GM21723 (cell line): ENCODE data around the gene CCR3.

Source experiments
- ATAC-seq: cut with Tn5 transposase; IDR thresholded peaks from one replicate; pipeline ENCODE4 v1.9.1; 2021; ENCODE audit warnings: mild to moderate bottlenecking, moderate library complexity; ENCODE audit not compliant: unreplicated experiment

The CCR3 gene

GRCh38 chr3:46270474-46270873 lies 28.2 kb downstream of the CCR3 start:
- ATAC-seq: no peak

GRCh38 chr3:46271209-46271745 lies 29.0 kb downstream of the CCR3 start:
- ATAC-seq: no peak

- ATAC-seq: no peak
Observed at GRCh38 chr3:46272028-46272451, 29.8 kb downstream of the CCR3 start.

DNA sequence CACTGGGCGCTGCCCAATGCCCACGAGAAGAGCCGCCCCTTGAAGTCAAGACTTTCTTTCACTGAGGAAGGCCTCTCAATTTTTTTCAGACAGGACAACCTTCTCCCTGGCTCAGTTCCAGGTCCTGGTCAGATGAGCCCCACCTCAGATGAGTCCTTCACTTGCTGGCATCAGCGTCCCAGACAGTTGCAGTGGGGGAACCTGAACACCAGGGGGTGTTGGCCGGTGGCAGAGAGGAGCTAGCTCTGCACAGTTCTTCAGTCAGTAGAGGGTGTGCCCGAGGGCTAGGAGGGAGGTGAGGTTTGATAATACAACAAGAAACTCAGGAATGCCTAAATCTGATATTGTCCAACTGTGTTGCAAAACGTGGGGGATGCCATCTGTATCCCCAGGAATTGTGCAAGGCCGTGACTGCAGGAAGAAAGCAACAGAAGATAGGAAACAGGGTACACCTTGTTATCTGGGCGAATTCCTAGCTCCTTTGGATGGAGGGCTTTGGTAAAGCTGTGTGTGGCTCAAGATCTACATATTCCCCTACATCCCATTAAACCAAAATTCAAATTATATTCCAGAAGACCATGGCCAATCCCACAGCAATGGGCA lies 34.3 kb downstream of the CCR3 start:
- ATAC-seq: peak; percentile 71

DNA sequence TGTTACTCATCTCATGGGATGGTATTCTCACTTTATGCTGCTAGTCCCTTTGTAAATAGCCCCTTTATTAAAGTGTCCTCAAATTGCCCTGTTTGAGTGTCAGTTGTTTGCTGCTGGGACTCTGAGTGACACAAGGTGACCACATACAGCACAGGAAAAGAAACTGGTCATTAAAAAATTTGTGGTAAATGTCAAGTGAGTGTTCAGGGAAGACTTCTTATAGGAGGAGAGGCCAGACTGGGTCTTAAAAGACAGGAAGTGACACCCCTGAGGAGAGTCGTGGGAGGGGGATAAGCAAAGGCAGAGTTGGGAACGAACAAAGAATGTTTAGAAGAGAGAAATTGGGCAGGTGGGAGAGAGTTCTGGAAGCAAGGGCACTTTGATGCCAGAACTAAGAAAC lies 35.2 kb downstream of the CCR3 start:
- no peak for ATAC-seq

- ATAC-seq: no peak
Observed at GRCh38 chr3:46278816-46279672, 36.8 kb downstream of the CCR3 start.

GRCh38 chr3:46280105-46280797 lies 38.0 kb downstream of the CCR3 start:
- ATAC-seq: no peak

- ATAC-seq: no peak
Observed at GRCh38 chr3:46281551-46281950, 39.3 kb downstream of the CCR3 start.

DNA sequence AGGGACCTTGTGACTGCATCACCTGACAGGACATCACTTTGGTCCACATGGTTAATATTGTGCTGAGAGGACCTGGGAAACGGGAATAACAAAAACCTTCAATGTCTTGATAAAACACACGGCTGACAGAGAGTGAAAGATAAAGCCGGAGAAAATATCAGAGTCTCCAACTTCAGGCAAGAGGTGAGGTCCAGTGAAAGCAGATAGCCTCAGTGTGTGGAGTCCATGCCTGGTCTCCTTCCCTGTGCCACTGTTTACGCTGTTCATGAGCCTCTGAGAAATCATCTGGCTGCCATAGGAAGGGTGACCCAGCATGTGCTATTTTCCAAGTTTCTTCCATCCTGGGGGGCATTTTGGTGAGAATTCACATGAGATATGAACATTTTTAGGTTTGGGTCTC lies 39.8 kb downstream of the CCR3 start:
- ATAC-seq: no peak

- ATAC-seq: no peak
Observed at GRCh38 chr3:46282696-46283095, 40.4 kb downstream of the CCR3 start.

GRCh38 chr3:46283881-46284450 lies 41.7 kb downstream of the CCR3 start:
- ATAC-seq: no peak

DNA sequence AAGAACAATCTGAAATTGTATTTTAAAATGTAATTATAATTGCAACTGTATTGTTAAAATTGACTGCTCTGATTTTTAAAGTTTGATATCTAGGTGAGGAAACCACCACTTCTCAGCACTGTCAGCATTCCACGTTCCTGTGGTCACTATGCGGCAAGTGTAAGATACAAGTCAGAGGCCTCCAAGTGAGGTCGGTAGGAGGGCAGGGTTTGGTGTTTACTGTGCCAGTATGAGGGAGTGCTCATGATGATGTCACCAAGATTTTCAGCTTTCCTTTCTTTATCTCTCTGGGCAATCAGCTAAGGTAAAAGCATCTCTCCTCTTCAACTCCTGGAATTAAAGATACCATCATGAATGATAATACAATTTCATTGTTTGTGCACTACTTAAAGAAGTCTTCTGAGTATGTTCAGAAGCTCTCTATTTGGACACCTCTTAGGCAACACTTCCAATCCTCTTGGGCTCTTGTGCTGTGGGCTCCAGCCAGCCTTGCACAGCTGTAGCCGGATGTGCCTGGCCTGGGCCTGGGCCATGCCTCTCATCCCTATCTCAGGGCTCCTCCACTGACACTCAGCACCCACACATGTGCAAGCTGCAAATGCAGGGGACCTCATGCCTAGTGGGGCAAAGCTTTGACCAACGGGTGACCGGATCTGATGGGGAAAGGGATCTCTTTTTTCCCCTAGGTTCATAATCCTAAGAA lies 42.9 kb downstream of the CCR3 start:
- no peak for ATAC-seq

GRCh38 chr3:46285931-46286619 lies 43.8 kb downstream of the CCR3 start:
- ATAC-seq: no peak

GRCh38 chr3:46286947-46287565 lies 44.8 kb downstream of the CCR3 start:
- no peak for ATAC-seq

GRCh38 chr3:46289551-46289950 lies 47.3 kb downstream of the CCR3 start:
- no peak for ATAC-seq

DNA sequence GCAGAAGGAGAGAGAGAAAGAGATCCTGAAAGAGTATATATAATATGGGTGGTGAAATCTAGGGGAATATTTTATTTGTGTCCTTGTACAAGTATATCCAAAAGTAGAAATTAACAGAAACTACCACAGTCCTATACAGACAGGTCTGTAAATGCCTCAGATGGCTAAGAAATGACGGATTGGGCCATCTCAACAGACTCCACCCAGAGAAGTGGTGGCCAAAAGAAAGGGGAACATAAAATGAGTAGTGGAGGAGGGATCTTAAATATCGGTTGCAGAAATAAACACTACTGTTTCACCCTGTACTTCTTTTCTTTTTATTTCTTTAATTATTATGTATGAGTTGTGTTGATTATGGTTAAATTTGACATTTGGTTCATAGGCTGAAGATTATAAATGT lies 47.7 kb downstream of the CCR3 start:
- no peak for ATAC-seq

GRCh38 chr3:46291046-46291445 lies 48.8 kb downstream of the CCR3 start:
- ATAC-seq: no peak

- ATAC-seq: no peak
Observed at GRCh38 chr3:46293035-46293724, 50.9 kb downstream of the CCR3 start.
